ENCODE measurements around the gene GJD2.

GJD2 gene

DNA sequence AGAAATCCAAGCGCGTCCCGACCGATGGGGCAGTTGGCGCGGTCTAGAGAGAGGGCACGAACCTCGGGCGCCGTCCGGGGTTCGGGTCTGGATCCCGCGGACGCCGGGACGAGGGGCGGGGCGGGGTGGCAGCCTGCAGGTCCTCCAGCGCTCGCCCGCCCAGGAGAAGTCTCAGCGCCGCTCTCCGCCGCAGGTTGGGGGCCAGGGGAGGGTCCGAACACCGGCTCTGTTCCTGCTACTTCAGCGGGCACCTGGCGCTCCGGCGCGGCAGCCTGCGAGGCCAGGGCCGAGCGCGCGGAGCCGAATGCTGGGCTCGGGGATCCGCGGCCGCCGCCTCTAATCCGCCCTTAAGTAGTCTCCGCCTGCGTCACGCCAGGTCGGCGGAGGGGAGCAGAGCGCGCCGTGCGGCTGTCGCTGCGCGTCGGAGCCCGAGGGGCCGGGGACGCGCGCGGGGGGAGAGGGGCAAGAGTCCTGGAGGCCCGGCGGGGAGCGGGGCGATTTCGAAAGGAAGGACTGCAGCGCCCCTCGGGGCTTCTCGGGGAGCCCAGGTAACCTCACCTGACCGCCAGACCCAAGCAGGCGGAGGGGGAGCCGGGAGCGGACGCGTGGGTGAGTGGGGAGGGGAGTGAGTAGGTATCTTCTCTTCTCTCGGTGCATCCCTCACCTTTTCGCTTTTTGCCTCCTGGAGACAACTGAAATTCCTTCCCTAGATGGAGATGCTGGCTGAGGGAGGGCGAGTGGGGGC lies at the start of gene GJD2:
TSS of gene GJD2 (minus strand) at position 325 of the 745 bp plus-strand sequence. CDS start 510 bp downstream, outside the sequence.
- no peak for DNase-seq

DNA sequence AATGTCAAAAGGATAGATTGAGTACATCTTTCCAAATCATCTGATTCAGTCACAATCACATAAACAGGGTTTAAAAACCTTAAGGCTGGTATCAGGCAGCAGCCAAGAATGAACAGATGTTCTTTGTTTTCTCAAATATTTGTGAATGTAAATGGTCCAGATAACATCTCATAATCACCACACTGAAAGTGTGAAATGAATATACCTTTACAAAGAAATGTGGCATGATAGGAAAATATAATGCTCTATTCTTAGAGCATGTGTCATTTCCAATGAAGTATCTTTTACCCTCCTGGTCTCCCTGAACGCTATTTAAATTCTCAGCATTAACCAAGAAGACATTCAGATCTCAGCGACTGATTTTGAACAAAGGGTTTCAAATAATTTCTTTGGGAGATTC lies 49.3 kb upstream of the GJD2 start:
- DNase-seq, result no peak

DNA sequence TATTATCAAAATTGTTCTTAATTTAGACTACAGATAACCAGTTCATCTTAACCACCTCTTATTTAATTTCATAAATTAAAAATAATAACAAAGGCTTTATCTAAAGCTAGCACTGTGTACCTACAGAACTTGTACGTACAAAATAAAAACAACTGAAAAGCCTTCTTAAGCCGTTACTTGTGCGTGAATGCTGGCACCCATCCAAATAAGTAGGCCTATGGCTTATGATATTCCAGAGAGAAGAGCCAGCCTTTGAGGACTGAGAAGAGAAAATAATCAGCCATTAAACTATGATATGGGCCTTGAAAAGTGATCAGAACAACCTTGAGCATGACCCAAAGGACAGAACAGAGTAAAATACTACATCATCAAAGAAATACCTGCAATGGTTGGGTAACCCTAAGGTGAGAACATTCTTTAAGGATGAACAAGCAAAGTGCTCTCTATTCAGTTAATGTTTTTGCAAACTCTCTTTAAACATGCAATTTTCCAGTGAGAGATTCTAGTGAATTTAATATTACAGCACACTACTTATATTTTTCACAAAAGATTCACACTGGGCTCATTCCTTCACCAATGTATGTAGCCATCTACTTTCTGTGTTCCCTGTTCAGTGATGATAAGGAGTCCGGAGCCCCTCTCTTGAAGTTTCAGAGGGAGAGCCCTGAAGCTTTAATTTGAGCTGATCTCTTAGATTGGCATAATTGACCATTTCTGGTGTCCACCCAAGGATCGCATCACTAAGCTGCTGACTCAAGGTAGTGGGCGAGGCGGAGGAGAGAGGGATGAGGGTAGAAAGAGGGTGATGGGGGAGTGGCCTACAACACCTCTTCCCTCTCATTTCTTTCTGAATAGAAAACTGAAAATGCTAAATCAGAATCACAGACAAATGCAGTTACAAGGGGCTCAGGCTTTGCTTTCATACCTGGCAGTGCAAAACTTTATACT lies 48.3 kb upstream of the GJD2 start:
- DNase-seq, result no peak

DNA sequence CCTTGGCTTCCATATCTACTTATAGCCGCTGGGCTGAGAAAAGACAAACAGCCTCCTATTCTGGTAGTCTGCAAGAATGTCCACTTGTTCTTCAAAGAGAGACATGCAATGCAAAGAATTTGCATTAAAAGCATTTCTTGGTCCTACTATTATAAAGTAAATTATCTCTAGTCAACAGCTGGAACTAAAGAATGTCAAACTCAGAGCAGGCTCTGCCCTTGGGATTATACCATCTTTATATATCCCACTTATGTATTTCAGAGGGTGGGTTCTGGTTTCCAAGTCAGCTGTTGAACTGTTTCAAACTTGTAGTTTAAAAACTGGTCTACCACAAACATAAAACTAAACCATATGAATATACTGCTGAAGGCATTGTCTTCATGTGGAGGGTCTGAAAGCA lies 47.6 kb upstream of the GJD2 start:
- no peak for DNase-seq

DNA sequence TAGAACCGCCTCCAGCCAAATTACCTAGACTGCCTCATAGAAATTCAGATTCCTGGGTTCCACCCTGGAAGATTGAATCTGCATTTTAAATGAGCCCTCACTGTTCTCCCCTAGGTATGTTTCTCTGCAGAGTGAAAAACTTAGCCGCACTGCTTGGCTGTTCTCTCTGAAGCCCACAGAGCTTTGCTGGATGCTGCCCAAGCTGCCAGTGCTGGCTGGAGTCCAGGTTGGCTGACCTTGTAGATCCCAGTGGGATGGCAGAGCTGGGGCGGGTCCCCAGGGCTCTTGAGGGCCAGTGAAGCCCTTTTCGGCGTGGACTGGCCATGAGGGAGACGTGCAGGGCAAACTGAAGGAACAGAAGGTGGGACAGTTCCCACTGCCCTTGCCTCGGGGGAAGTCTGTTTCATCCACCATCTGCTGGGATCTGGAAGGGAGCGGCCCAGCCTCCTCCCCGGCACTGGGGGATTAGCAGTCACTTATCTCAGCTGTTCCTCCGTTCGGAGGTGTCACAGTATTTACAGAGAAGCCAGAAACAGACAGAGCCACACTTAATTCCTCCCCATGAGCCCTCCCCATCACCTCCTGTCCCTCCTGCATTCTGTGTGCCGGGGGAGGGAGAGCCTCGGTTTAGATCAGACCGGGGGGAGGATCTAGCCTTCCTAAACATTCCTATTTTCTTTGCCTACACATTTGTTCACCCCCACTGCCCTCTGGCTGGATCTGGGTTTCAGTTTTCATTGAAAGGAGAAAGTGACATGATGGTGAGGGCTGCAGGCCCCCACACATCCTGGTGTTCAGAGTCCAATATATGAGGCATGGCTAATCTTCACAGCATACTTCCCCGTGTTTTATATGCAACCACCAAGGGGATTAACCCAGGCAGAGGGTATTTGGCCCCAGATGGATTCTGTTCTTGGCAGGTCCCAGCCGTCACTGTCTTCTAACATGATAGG lies 44.6 kb upstream of the GJD2 start:
- DNase-seq, result no peak

DNA sequence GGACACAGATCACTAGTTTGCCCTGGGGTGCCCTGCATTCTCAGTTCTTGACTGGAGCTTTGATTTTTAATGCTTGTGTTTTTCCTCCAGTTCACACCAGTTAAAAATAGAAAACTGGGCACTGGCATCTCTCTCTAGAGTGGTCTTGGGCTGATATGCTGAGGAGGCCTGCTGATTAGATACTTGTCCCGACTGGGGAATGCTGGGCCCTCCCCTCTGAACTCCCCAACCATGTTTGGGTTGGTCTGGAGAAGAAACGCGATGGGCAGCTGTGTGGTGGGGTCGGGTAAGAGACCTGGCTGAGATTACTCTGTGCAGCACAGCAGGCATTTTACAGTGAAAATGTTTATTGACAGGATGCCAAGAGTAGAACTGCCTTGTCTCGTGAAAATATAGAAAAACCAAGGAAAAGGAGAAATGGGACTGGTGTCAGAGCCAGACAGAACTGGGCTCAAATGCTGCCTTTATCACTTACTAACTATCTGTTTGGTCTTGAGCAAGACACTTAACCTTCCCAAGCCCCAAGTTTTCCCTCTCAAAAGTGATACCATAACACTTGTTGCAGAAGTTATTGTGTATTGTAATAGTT lies 42.1 kb upstream of the GJD2 start:
- no peak for DNase-seq

DNA sequence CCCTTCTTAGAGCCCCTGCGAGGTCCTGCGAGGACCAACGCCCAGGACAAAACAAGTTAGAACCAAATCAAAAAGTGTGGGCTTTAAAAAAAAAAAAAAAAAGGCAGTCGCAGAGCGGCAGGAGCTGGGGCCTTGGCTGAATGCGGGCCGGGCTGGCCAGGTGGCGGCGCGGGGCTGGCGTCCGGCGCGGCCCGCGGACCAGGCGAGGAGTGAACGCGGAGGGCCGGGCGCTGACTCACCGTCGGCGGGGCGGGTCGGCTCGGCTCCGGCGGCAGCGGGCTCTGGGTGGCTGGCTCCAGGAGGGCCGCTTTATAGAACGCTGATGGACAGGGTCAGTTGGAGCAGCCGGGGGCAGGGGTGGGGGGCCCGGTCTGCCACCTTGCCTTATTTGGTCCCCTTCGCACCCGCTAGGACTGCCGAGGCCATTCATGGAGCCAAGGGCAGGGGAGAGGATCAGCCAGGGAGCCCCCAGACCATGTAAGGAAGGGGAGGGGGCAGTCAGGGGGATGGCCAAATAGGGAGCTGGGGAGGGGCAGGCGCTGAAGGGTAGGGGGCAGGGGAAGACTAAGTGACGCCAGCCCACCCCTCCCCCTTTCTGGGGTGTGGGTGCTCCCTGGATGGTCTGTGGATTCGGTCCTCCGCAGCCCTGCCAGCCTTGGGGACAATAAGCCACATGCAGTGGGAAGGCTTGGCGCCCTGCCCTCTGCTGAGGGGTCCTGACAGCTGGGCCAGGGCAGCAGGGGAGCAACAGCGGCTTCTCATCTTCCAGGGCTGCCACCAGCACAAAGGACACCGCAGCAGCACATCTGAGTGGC lies 40.7 kb upstream of the GJD2 start, which contains the start of gene ACTC1:
TSS of gene ACTC1 (minus strand) at position 283 of the 815 bp plus-strand sequence. CDS start 741 bp downstream, outside the sequence.
- DNase-seq, result no peak

DNA sequence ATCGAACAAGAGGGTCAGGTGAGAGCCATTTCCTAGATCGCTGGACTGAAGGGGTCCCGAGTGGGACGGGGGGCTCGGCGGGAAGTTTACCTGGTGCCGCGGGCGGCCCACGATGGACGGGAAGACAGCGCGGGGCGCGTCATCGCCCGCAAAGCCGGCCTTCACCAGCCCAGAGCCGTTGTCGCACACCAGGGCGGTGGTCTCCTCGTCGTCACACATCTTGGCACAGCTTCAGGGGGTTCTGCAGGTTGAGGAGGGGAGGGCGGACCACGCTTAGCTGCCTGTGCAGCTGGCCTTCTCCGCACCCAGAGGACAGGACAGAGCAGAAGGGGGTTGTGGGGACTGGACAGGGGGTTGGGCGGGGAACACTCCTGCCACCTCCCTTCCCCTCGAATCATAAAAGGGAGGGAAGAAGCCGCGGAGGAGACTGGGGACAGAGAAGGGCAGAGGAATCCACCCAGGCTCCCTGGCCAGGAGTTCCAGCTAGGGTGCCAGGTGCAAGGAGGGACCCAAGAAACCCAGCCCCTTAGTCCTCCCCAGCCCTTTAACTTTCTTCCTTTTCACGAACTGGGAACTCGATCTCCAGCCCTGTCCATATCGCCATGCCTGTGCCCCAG lies 39.9 kb upstream of the GJD2 start:
- DNase-seq, result no peak

DNA sequence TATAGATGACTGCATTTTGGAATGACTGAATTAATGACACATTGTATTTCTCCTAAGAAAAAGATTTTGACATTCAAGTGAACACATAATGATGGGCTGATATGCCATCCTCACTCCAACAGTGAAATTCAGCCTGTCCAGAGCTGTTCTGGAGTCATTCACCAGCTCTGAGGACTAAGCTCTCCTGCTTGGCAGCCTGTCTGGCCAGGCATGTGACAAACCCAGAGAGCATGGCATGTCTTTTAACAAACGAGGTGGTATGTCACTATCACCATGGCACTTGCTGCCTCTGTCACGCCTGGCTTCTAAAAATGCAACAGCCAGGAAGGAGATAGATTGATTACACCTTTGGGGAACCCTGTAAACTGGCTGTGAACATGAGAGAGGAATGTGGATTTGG lies 39.1 kb upstream of the GJD2 start:
- DNase-seq, result no peak

DNA sequence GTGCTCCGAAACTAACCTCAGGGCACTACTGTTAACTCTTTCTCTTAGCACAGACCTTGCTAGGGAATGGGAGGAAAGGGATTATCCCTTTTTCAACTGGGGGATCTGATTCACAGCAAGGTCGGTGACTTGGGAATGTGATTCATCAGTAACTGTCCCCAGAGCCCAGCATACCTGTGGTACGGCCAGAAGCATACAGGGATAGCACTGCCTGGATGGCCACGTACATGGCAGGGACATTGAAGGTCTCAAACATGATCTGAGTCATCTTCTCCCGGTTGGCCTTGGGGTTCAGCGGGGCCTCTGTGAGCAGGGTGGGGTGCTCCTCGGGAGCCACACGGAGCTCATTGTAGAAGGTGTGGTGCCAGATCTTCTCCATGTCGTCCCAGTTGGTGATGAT lies 38.3 kb upstream of the GJD2 start:
- DNase-seq, result no peak

DNA sequence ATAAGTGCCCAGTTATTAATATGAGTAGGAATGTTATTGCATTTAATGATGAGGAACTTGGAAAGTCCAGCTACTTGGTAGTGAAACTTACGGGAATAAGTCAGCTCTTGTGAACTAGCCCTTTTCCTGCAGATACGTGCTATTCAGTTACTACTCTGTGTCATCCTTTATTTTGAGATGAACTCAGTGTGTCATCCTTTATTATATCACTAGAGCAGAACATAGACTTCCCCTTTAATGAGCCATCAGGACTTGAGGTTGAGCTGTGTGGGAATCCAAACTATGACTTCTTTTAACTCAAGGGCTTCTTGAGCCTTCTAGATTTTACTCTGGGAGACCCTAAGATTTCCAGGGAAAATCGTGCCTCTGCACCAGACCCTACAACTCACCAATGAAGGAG lies 36.9 kb upstream of the GJD2 start:
- DNase-seq, result no peak

DNA sequence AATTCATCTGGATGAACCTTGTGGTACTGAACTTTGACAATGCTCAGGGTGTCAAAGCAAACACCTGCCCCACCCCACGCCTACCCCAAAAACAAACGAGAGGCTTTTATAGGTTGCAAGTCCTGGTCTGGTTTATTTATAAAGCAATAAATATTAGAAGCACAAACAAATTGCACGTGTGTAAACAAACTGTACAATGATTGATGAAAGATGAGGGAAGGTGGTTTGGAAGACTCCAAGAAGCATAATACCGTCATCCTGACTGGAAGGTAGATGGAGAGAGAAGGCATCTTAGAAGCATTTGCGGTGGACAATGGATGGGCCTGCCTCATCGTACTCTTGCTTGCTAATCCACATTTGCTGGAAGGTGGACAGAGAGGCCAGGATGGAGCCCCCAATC lies 35.3 kb upstream of the GJD2 start:
- DNase-seq, result no peak

DNA sequence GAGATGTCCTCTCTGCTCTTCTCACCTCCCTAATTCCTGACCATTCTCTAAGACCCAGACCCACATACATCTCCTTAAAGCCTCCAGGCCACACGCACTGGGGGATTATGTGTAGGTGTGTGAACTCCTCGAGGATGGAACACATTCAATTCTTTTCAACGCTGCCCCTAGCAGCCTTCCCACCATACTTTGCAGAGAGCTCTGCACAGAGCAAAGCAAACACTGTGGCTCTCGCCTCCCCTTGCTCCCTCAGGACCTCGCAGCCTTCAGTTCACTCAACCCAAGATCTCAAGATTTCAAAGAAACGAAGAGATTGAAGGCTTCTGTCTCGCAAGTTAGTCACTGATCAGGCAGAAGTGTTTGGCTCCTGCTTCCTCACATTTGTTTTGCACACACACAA lies 34.5 kb upstream of the GJD2 start:
- no peak for DNase-seq

DNA sequence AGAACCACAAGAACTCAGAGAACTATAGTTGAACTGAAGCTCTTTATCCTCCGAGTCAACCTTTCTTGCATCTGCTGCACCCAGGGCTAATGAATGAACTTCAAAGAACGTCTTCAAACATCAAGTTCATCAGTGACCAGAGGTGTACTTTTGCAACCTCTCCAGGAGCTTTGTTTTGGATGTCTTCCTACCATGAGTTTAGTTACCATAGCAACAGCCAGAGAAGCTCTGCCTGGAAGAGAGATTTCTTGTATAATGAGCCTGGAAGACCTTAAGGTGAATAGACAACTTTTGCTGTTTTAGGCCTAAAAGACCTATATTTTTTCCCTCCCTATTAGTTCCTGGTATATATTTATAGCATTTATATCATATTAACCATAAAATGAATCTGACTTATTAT lies 31.4 kb upstream of the GJD2 start:
- DNase-seq, result no peak

DNA sequence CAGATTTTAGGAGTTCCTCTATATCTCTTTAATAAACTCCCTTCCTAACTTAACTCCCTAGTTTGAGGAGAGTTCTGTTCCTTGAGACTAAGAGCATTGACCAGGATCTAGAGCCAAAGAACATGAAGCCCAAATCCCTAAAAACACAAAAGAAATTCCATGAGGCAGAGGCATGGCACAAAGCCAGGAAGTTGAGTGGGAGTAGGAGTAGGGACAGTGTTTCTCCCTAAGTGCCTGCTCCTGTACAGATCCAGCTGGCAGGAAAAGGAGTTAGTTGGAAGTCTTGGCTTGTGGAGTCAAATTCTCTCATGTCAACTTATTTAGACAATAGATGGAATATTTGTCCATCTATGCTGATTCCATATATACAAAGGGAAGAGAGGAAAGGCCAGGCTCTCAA lies 29.2 kb upstream of the GJD2 start:
- no peak for DNase-seq

DNA sequence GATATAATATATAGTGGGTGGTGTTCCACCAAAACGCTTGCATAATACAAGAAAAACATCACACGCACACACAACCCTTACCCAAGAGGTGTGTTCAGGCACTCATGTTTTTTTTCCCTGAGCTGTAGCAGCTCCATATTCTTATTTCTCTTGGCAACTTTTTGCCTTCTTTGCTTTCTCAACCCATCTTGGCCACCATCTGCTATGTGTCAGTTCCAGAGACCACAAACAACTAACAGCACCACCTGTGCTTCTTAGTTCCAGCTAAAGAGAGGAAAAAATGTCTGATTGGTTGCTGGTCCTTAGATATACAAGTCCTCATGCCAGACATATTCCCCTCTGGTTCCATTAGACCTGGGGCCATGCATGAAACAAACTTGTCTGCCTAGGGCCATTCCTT lies 28.6 kb upstream of the GJD2 start:
- no peak for DNase-seq

DNA sequence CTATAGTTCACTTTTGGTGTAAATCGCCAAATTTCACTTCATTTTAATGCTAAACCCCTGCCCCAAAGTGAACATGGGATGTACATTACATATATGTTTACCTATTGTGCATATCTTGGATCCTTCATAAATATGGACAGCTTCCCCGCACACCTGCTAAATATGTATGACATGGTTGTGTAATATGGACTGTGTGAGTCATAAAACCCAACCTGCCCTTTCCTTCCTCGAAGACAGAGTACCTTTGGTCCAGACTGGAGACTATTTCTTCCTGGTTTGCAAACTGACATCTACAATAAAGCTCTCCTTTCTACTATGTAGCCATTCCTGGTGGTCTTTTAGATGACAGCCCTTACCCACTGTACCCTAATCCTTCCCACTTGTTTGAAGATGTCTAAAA lies 28.1 kb upstream of the GJD2 start:
- DNase-seq, result no peak

DNA sequence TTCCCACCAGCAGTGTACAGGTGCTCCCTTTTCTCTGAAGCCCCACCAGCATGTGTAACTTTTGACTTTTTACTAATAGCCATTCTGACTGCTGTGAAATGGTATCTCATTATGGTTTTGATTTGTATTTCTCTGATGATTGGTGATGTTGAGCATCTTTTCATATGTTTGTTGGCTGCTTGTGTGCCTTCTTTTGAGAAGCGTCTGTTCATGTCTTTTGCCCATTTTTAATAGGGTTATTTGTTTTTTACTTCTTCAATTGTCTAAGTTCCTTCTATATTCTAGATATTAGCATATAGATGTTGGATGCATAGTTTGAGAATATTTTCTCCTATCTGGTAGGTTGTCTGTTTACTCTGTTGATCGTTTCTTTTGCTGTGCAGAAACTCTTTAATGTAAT lies 25.9 kb upstream of the GJD2 start:
- DNase-seq, result no peak

DNA sequence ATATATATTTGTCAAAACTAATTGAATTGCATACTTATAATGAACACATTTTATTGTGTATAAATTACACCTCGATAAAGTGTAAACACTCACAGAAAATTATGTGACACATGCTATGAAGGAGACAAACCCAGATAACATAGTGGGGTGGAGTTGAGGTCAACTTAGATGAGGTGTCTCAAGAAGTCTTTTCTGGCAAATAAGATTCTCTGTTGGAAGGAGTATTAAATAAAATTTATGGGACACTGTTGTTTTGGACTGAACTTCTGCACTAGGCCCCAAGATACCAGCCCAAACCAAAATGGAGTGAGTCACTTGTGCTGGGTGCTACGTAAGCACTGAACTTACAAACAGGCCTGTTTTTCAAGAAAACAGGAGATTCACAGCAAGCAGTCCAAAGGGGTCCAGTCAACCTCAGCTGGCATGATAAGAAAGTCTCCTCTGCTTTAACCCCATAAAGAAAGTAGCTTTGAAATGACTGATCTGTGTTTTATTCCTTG lies 21.9 kb upstream of the GJD2 start:
- no peak for DNase-seq

DNA sequence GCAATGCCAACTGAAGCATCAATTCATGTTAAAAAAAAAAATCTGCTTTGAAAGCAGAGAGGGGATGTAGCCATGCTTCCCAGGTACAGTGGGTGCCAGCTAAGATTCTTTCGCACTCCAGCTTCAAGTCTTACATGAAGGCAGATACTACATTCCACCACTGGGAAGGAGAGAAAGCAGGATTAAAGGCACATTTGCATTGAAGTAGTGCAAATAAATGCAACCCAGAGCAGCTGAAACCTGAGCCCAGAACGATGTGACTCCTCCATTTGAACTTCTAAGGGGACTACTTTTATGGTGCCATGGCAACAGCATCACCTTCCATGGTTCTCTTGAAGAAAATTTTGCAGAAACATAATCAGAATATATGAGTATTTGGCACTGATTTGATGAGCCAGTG lies 19.1 kb upstream of the GJD2 start:
- DNase-seq, result no peak

DNA sequence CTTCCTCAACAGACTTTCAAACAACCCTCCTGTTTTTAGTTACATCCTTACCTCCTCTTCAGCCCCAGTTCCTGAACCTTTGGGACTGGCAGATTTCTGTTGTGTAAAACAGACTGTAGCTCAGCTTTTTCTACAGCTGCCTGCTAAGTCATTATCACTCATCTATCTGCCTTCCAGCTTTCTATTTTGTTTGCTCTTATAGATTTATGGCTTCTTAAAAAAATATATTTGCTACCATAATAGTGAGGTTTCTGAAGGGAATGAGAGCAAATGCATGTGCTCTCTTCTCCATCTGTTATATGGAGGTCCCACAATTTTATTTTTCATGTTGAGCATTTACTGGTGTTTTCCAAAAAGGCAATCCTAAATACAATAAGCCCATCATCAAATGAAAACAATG lies 18.2 kb upstream of the GJD2 start:
- no peak for DNase-seq

Measured in activated effector memory CD4-positive, alpha-beta T cell treated with anti-CD3 and anti-CD28 coated beads, Interleukin-2, amount 50 U/mL, for 16 hours (primary cell).